ENCODE measurements around the gene MTG1.

Gene MTG1

DNA sequence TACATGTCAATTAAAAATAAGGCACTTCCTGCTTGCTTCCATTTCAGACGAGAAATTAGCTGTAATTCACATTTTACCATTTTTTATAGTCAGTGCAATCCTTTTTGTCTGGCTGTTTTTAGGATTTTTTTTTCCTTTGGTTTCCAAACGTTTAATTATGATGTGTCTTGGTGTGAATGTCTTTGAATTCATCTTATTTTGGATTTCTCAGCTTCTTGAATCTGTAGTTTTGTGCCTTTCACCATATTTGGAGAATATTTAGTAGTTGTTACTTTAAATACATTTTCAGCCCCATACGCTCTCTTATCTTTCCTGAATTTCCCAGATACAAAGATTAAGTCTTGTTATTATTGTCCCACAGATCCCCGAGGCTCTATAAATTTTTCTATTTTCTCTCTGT is 57.4 kb downstream of the MTG1 start:
- no peak for DNase-seq (ENCODE audit: low read depth, low spot score)

DNA sequence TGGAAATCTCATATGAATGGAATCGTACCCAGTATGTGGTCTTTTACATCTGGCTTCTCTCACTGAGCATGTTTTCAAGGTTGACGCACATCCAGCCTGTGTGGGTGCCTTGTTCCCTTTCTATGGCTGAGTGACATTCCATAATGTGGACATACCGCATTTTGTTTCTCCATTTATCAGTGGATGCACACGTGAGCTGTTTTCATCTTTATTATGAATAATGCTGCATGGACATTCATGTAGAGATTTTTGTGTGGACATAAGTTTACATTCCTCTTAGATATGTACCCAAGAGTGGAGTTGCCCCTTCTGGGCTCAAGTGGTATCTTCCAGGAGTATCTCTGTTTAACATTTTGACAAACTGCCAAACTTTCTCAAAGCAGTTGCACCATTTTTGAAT is 58.5 kb downstream of the MTG1 start:
- no peak for DNase-seq (ENCODE audit: low read depth, low spot score)

DNA sequence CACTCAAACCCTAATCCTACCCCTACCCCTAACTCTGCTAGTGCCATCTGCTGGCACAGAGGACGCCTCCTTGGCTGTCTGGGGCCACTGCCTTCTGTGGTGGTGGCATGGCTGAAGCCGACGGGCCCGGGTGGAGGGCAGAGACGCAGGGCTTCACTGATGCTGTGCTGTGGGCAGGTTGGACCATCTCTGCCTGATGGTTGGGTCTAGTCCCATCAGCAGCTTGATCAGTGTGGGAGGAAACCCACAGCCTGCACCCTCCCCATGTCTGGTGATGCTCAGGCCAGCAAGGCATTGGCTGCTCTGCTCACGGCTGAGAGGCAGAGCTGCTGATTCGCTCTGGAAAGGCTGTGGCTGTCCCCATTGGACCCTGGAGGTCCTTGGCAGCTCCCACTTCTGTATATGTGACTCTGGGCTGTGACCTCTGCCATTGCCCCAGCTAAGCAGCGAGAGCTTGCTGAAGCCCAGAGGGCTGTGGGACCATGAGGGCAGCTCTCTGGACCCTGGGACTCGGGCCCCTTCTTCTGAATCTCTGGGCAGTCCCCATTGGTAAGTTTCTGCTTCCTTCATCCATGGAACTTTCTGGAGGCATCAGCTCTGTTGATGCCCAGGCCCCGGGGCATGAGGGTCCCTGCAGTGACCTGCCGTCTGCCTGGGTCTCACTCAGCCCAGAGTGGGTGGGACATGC is 59.7 kb downstream of the MTG1 start, which contains the start of gene SCART1:
SCART1 (plus strand) TSS at position 430 of the 688 bp plus-strand sequence; CDS start at position 483, 53 bp downstream.
- no peak for DNase-seq (ENCODE audit: low read depth, low spot score)

DNA sequence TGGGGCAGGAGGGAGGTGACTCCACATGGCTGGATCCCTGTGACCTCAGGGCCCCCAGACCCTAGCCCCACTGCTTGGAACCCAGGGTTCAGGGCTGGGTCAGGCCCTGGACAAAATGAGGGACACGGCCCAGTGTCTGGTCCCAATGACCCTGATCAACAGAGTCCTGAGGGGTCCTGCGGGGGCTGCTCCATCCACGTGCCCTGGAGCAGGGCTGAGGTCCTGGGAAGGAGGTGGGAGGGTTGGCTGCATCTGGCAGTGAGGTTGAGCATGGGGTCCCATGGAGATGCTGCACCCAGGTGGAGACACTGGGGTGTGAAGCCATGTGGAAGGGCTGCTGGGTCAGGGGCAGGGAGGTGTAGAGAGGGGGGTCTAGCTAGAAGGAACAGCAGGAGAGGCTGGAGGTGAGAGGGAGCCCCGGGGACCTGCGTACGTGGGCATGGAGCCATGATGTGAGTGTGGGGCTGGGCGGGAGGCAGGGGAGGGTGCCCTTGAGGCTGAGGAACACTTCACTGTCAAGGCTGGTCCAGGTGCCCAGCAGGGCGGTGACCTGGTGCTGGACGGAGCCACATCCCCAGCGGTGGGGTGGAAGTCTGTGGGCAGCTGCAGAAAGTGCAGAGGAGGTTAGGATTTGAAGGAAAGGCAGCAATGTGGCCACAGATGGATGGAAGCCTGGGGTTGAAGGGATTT is 60.4 kb downstream of the MTG1 start:
- DNase-seq (ENCODE audit: low read depth, low spot score): no peak

DNA sequence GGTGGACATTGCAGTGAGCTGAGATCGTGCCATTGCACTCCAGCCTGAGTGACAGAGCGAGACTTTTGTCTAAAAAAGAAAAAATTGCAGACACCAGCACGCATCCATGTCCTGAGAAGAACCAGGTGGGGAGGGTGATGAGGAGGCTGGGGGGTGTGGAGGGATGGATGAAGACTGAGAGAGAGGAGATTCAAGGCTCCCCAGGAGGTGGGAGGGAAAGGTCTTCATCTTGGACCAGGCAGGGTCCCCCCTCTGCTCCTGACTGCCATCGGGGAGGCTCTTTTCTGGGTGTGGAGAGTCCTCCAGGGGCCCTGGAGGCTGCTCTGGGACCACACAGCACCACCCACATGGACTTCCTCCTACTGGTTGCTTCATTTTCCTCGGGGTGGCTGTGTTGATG is 61.2 kb downstream of the MTG1 start:
- no peak for DNase-seq (ENCODE audit: low read depth, low spot score)

DNA sequence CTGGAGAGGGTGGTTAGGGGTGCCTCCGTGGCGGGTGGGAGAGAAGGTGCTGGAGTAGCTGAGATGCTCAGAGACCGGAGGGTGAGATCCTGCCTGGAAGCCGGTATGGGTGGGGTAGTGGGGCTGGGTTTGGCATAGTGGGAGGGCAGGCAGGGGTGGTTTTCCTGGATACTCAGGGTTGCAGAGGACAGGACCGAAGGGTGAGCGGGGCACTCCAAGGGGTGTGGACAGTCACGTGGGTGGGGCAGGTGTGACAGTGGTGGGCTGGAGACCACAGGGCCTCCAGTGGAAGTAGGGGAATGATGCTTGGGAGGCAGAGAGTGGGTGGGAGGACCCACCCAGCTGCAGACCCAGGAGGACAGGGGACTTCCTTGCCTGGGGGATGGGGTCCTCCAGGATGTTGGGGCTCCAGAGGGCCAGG is 61.7 kb downstream of the MTG1 start:
- no peak for DNase-seq (ENCODE audit: low read depth, low spot score)

DNA sequence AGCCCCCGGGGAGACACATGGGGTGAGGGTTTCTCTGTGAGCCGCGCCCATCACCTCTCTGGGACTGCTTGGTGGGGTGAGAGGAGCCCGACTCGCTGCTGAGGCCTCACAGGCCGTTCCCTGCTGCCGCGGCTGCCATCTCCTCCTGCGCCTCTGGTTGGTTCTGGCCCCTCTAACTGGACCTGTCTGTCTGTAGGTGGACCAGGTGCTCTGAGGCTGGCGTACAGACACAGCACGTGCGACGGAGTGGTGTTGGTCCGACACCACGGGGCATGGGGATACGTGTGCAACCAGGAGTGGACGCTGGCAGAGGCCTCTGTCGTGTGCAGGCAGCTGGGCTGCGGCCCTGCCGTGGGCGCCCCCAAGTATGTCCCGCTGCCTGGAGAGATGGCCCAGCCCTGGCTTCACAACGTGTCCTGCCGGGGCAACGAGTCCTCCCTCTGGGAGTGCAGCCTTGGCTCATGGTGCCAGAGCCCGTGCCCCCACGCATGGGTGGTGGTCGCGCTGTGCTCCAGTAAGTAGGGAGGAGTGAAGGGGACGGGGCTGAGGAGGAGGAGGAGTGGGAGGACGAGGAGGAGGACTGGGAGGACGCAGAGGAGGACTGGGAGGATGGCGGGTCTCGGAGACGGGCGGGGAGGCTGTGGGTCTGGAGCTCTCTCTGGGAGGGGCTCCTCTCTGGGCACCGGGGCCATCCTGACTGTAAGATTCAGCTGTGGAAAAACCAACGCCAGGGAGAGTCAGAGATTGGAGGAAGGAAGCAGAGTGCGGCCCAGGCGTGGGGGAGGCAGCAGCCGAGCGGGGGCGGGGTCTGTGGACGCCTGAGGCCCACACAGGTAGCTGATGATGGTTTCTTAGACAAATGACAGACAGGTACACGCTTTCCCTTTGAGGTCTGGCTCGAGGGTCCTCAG is 62.3 kb downstream of the MTG1 start:
- no peak for DNase-seq (ENCODE audit: low read depth, low spot score)

DNA sequence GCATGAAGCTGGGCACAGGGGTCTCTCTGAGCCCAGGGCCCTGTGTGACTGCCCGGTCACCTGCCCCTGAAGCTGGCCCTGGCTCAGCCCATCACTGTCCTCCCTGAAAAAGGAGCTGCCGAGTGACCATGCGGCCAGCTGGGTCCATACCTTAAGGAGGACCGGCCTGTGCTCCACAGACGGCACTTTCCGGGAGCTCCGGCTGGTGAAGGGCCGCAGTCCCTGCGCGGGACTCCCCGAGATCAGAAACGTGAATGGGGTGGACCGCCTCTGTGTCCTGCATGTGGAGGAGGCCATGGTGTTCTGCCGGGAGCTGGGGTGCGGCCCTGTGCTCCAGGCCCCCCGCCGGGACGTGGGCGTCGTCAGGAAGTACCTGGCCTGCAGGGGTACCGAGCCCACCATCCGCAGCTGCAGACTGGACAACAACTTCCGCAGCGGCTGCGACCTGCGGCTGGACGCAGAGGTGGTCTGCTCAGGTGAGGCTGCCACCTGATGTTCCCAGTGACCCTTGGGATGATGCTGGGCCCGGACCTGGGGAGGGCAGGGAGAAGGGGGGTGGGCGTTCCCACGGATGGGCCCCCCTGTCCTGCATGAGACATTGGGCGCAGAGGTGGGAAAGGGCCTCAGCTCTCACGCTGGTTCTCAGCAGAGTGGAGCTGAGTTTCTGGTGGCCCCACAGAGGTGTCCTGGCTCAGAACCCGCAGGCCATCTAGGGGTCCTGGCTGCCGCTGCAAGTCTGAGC is 63.3 kb downstream of the MTG1 start:
- DNase-seq (ENCODE audit: low read depth, low spot score): no peak

DNA sequence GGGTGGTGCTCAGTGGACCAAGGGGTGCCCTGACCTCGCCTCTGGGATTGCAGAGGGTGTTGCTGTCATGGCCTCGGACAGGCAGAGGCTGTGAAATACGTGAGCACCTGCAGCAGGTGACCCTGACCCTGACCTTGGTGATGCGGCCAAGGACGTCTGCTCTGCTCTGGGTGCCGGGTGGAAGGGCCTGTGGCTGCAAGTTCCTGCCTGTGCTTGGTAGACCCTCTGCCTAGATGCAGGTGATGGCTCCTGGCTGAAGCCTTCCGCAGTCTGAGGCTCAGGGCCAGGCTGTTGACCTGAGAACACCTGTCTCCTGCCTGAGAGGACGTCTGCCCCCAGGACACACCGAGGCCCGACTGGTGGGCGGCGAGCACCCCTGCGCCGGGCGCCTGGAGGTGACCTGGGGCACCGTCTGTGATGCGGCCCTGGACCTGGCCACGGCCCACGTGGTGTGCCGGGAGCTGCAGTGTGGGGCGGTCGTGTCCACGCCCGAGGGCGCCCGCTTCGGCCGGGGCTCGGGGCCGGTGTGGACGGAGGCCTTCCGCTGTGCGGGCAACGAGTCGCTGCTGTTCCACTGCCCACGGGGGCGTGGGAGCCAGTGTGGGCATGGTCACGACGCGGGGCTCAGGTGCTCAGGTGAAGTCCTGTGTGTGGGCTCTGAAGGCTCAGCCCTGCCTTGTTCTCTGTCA is 64.2 kb downstream of the MTG1 start:
- DNase-seq (ENCODE audit: low read depth, low spot score): no peak

DNA sequence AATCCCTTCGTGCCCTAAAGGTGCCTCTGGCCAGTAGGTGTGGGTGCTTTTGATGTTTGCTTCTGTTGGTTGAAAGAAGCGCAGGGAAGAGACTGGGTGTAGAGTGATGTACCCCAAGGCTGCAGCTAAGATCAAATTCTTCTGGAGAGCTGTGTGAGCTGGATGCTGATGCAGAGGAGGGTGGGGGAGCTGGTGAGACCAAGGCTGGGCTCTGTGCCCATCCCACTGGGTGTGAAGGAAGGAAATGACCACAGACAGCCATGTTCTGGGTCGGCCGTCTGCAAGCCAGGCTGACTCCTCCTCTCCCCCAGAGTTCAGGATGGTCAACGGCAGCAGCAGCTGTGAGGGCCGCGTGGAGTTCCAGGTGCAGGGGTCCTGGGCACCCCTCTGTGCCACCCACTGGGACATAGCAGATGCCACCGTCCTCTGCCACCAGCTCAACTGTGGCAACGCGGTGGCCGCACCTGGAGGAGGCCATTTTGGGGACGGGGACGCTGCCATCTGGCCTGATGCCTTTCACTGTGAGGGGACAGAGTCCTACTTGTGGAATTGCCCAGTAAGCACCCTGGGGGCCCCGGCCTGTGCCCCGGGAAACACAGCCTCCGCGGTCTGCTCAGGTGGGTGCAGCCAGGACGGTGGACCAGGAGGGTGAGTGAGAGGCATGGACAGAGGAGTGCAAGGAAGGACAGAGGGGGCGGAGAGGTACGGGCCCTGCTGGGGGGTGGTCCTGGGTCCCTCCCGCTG is 64.9 kb downstream of the MTG1 start:
- no peak for DNase-seq (ENCODE audit: low read depth, low spot score)

DNA sequence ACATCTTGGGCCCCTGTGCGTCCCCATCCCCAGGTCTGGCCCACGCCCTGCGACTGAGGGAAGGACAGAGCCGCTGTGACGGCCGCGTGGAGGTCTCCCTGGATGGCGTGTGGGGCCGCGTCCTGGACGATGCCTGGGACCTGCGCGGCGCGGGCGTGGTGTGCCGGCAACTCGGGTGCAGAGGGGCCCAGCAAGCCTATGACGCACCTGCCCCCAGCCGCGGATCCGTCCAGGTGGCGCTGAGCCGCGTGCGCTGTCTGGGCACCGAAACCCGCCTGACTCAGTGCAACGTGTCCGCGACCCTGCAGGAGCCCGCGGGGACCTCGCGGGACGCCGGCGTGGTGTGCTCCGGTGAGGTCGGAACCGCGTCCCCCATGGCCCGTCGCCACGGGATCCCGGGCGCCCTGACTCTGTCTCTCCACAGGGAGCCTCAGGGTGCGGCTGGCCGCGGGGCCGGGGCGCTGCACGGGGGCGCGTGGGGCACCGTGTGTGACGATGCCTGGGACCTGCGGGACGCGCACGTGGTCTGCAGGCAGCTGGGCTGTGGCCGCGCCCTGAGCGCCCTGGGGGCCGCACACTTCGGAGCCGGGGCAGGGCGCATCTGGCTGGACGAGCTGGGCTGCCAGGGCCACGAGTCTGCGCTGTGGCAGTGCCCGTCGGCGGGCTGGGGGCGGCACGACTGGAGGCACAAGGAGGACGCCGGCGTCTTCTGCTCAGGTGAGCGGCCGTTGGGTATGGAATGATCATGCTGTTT is 65.7 kb downstream of the MTG1 start:
- DNase-seq (ENCODE audit: low read depth, low spot score): no peak

DNA sequence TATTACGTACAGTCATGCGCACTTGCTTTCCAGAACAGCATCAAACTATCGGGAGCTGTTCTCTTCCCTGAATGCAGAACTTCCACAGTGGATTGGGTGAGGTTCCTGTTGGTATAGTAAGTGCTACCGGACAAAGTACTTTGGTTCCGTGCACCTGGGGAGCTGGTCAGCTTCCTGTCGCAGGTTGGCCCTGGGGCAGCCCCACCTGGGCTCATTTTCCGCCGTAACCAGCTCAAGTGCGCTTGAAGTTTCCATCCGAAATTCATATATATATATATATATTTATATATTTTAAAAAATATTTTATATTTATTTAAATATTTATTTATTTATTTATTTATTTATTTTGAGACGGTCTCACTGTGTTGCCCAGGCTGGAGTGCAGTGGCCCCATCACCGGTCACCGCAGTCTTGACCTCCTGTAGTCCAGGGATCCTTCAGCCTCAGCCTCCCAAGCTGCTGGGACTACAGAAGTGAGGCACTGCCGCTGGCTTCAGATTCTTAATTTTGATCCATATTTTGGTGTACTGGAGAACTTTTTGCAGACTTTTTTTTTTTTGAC is 66.3 kb downstream of the MTG1 start:
- no peak for DNase-seq (ENCODE audit: low read depth, low spot score)

DNA sequence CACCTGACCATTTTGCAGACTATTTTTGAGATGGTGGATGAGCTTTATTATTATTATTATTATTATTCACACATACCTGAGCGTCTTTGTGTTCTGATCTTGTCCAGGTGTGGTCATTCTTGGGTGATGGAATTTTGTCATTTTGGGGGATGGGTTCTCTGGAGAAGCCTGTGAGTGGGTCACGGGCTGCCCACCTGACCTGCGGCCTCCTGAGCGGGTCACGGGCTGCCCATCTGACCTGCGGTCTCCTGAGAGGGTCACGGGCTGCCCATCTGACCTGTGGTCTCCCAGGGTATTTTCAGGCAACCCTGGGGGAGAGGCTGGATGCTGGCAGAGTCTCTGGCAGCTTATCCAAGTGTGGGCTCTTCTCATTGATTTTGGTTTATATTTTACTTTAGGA is 67.1 kb downstream of the MTG1 start:
- no peak for DNase-seq (ENCODE audit: low read depth, low spot score)

DNA sequence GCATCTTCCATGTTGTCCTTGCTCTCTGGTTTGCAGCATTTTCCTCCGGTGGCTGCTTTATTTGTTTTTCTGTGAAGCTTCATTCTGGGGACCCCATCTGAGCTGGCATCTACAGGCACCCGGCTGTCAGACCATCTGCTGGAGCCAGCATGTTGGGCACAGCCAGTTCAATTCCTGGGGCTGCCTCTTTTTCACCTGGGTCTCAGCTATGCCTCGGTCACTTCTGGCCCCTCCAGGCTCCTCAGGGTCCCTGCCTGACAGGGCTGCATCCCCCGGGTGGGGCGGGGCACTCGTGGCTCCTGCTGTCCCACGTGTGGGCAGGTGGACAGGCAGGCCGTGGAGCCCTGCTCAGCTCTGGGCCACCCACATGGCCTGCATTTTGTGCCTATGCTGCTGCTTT is 67.9 kb downstream of the MTG1 start:
- no peak for DNase-seq (ENCODE audit: low read depth, low spot score)

DNA sequence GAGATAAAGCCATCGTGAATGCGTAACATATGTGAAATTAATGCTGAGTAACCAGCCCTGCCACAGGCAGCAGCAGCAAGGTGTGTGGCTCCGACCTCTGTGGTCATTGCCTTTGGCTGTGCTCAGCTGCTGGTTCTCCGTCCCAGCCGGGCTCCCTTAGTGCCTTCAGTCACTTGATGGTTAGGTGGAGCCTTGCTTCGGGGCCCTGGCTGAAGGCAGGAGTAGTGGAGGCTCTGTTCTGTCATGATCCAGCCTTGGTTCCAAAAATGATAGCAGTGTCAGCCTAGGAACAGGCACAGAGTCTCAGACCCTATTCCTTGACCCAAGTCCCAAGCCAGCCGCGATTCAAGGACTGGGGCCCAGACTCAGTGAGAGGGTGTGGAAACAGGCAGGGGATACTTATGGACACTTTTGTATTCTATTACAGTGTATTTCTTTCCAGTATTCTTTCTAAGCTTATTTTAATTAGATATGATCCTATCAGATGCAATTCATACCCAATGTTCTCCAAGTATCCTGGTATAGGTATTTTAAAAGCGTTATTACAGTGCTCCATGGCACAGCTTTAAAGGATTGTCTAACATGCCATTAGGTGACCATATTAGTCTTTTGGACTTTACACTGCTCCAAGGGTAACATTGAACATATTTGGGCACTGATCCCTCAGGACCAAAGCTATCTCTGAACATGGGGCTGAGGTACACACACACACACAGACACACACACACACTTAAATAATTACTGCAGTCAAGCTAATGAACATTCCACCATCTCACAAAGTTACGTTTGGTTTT is 68.8 kb downstream of the MTG1 start:
- DNase-seq (ENCODE audit: low read depth, low spot score): no peak

DNA sequence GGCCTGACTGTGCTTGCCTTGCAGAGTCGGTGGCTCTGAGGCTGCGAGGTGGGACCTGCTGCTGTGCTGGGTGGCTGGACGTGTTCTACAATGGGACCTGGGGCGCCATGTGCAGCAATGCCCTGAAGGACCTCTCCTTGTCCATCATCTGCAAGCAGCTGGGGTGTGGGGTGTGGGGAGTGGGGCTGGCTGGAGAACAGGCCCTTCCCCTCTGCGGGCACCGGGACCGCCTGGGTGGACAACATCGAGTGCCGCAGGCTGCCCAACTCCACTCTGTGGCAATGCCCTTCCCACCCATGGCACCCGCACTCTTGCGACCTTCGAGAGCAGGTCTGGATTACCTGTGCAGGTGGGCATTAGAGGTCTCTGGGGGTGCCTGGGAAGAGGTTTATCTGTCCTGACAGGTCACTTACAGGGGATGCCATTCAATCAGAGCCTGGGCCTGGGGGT is 70.7 kb downstream of the MTG1 start:
- no peak for DNase-seq (ENCODE audit: low read depth, low spot score)

DNA sequence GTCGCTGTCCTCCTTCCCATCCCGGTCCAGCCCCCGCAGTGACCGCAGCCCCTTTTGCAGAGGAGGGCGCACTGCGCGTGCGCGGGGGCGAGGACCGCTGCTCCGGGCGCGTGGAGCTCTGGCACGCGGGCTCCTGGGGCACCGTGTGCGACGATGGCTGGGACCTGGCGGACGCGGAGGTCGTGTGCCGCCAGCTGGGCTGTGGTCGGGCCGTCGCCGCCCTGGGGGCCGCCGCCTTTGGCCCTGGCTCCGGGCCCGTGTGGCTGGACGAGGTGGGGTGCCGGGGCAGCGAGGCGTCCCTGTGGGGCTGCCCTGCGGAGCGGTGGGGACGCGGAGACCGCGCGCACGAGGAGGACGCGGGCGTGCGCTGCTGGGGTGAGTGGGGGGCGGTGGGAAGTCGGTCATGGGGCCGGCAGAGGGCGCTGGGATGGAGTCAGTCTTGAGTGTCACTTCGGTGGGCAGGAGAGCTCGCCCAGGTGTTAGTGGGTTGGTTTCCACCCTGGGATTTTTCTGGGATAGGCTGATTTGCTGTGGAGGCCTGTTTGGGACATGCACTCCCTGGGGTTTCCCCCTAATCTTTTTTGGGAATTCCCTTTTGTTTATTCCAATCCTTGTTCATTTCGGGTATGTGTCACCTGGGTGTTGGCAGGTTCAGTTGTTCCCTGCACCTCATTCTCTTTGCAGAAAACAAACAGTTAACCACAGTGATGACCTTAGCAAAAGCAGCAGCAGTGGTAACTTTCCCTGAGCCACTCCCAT is 71.4 kb downstream of the MTG1 start:
- DNase-seq (ENCODE audit: low read depth, low spot score): no peak

Data from brain pericyte (primary cell).